Motor neuron (in vitro differentiated cells): ENCODE results near the gene MSI1. TPM values are rescaled to one million over a fixed set of nuclear protein-coding genes. Genes with fewer than 3 reads are reported as not detected.

Source experiments
- ATAC-seq, 8 experiments: fragments of 200-7000 bp; cut with Tn5 transposase; replicated peaks in 6 of 8; 2 replicates each; pipeline ENCODE4 v1.8.0; 2021; ENCODE audit warnings: mild to moderate bottlenecking in 8 of 8, moderate library complexity in 8 of 8
- H3K27ac ChIP-seq, 2 donors: fragments of 250-450 bp; sonication (Bioruptor Pico); 2 replicates each; pipeline ENCODE4 v1.9.0; 2021; ENCODE audit warnings: antibody characterized with exemption in 2 of 2, mild to moderate bottlenecking in 2 of 2, moderate library complexity in 1 of 2
- H3K4me1 ChIP-seq, 2 donors: fragments of 250-450 bp; sonication (Bioruptor Pico); replicated peaks in 1 of 2; 2 replicates each; pipeline ENCODE4 v1.6.1; 2021; ENCODE audit warnings: antibody characterized with exemption in 2 of 2, mild to moderate bottlenecking in 2 of 2, moderate library complexity in 1 of 2
- H3K4me3 ChIP-seq, 5 donors: fragments of 250-450 bp; sonication (Bioruptor Pico); 2 replicates each; pipeline ENCODE4 v1.9.0; 2021; ENCODE audit warnings: antibody characterized with exemption in 5 of 5, mild to moderate bottlenecking in 5 of 5, moderate library complexity in 4 of 5
- WGBS, 10 experiments: fragments of 450-650 bp; shearing (Covaris generic); methylation state at CpG; one replicate each; pipeline ENCODE4 v1.0.0; 2022; 5-methylcytosine and 5-hydroxymethylcytosine counted together
- in situ Hi-C, 9 experiments: fragments of 400-800 bp; cut with MboI; loops; one replicate each; pipeline ENCODE4 v1.15.0; 2021; ENCODE audit warnings: low sequenced_read_pairs in 9 of 9, low pct_unique_long_range_greater_than_20kb in 2 of 9; ENCODE audit not compliant: unreplicated experiment in 9 of 9
- total RNA-seq, 8 experiments: library from RNA; unstranded; fragments of 300-600 nt; gene quantifications; 2 replicates each; pipeline versions ENCODE4 v1.2.3 to v1.2.4, GENCODE V29; 2022

Gene MSI1
- total RNA-seq, 8 experiments from 2014 or later: 0.10 to 81.7 (median 27.3) TPM

DNA sequence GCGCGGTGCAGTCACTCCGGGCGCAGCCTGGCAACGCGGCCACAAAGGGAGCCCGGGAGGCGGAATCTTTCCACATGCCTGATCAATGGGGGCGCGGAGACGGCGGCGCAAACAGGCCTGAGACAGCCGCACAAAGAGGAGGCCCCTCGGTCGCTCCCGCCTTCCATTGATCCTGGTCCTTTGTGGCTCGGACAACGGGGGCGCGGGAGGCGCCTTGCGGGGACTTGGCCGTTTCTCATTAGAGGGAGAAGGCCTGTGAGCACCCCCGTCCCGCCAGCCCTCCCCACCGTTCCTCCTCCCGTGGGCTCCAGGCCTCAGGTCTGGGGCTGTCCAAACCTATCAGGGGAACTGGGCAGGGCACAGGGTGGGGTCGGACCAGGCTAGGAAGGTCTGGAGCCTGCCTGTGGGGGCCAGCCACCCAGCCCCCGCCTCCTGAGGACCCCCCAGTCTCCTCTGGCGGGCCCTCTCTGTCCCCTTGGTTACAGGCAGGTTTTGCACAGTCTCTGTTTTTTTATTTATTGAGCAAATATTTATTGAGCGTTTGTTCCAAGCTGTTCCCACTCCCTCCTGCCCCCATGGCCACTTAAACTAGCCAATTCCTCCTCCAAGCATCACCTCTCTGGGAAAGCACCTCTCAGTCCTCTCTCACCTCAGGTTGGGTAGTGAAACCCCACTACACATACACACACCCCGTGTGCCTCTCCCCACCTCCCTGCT lies 29.0 kb upstream of the MSI1 start:
- WGBS, 10 experiments: 8 to 93% (median 56%) methylated on average over 1 to 14 of the region's 33 CpGs; no CpG with 5 or more reads in 6 of the 10 experiments
- H3K4me1 ChIP-seq: peaks cover 38 to 39% of the 10 kb centered on the region in 2 donors
- no peak overlapping the region for H3K4me3 ChIP-seq
- peak overlapping the region; percentile 73 to 89 for H3K27ac ChIP-seq
- in situ Hi-C loops: no loop called here
- peak in 5 of 8 experiments; percentile 77 to 86 (median 84) for ATAC-seq

DNA sequence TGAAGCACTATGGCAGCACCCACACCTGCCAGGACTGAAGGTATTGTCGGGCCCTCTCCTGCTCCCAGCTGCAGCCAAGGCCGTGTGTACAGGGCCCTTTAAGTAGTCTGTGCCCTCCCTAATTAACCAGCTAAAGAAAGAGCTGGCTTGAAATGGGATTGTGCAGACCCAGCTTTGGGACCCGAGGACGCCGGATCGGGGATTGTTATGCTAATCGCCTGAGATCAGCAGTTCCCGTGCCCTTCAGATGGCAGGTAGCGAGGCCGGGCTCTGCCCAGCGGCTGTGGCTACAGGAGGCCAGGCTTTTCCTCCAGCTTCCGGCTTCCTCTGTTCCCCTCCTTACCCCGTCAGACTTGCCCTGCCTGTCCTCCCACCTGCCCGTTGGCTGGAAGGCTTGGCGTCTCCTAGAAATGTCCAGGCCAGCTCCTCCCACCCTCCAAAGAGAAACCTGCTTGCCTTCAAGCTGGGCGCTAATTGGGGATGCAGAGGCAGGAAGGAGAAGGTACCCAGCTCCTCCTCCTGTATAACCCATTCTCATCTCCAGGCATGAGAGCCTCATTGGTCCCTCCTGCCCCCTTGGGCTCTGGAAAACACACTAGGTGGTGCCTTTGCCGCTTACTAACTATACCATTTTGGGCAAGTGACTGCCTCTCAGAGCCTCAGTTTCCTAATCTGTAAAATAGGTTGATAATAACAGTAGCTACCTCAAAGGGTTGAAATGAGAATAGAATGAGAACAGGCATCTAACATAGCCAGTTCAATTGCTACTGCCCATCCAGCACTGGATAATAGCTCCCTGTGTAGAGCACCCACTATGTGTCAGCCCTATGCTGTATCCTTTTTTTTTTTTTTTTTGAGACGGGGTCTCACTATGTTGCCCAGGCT lies 25.8 kb upstream of the MSI1 start:
- in situ Hi-C loops: no loop called here
- peak overlapping the region in 1 of 2 donors; percentile 32 for H3K27ac ChIP-seq

DNA sequence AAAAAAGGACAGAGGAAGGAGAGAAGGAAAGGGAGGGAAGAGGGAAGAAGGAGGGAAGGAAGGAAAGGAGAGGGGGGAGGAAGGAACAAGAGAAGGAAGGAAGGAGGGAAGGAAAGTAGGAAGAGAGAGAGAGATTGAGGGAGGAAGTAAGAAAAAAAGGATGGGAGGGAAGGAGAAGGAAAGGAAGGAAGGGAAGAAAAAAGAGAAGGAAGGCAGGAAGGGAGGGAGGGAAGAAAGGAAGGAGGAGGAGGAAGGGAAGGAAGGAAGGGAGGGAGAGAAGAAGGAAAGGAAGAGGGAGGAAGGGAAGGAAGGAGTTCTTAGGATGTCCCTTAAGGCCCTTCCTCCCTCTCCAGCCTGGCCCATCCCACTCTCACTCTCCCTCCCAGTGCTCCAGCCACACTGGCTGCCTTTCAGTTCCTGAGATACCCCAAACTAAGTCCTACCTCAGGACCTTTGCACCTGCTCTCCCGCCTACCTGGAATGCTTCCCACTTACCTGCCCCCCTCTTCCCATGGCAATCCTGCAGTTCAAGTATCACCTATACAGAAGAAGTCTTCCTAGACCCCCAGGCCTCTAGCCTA lies 21.7 kb upstream of the MSI1 start:
- WGBS, 10 experiments: 40 to 89% (median 80%) methylated on average over 1 of the region's 1 CpG; no CpG with 5 or more reads in 7 of the 10 experiments
- in situ Hi-C loops: no loop called here
- no peak for ATAC-seq
- H3K27ac ChIP-seq: peak overlapping the region in 1 of 2 donors; percentile 17
- H3K4me1 ChIP-seq: peaks cover 21 to 23% of the 10 kb centered on the region in 2 donors
- H3K4me3 ChIP-seq: no peak overlapping the region

More for the DNA sequence above, 25.8 kb upstream of the MSI1 start:
- Histone ChIP-seq H3K4me3 (no peak overlapping the region), H3K4me1 (peaks cover 31 to 33% of the 10 kb centered on the region in 2 donors)
- WGBS, 10 experiments: 10 to 80% (median 37%) methylated on average over 1 to 10 of the region's 18 CpGs; no CpG with 5 or more reads in 2 of the 10 experiments
- peak in 5 of 8 experiments; percentile 7 to 56 (median 45) for ATAC-seq

DNA sequence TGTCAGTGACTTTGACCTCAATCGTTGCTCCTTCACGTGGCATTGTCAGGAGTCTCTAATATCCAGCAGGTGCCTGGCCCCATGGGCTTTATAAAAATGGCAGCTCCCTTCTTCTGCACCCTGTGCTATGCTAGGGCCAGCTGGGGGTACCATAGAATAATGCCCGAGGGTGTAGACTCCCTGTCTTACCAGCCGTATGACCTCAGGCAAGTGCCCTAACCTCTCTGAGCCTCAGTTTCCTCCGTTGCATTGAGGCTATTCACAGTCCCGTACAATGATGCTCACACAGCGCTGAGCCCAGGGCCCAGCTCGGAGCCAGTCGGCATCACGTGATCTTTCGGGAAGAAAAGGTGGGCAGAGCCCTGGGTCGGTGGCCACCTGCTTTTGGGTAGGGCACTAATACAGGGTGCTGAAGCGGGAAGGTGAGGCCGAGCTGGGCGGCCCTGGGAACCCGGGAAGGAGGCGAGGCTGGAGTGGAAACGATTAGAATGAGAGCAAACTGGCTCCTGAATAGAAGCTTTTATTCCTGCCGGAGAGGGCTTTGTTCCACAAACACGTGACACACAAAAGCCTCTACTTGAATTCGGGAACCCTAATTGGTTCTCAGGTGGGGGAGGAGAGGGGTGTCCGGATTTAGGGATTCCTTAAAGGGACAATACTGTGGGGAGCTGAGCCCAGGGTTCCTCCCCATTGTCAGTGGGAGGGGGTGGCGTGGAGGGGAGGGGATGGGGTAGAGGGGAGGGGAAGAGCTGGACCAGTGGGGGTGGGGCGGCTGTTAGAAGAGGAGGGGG lies 19.9 kb upstream of the MSI1 start:
- 0 to 7% (median 4%) methylated on average over 1 to 10 of the region's 24 CpGs; no CpG with 5 or more reads in 3 of the 10 experiments for WGBS, 10 experiments
- ATAC-seq: peak; percentile 16 to 89 (median 84)
- in situ Hi-C loops: no loop called here

DNA sequence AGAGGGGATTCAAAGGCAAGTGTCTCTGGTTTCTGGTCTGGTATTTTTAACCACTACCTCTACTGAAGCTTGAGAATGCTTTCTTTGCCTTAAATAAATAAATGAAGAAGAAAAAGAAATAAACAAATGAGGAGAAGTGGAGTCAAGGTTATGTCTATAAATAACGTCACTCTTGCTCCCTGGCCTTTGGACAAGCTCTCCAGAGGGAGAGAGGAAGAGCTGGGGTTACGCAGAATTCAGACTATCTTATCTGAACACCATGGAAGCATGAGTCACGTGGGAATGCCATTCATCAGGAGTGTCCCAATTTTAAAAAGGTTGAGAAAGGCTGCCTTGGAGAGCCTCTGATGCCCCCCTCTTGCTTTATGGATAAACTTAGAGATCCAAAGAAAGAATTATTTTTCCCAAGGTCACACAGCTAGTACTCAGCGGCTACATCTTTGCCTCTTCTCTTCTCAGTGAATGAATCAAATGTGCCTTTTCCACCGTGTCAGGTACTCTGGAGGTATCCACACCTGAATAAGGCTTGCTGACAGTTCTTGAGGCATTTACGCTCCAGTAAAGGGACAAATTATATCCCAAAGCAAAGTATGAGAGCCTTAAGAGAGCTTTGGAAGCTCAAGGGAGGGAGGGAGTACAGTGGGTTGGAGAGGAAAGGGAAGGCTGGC lies 12.9 kb upstream of the MSI1 start:
- Histone ChIP-seq H3K27ac (no peak overlapping the region), H3K4me3 (no peak overlapping the region), H3K4me1 (peaks cover 3 to 10% of the 10 kb centered on the region in 2 donors)
- in situ Hi-C loops: no loop called here
- 27 to 71% (median 51%) methylated on average over 2 to 4 of the region's 6 CpGs; no CpG with 5 or more reads in 2 of the 10 experiments for WGBS, 10 experiments
- peak in 1 of 8 experiments; percentile 51 for ATAC-seq

More for the DNA sequence above, 19.9 kb upstream of the MSI1 start:
- Histone ChIP-seq H3K4me1 (peaks cover 12 to 14% of the 10 kb centered on the region in 2 donors), H3K27ac (peak overlapping the region; percentile 13 to 48), H3K4me3 (peak overlapping the region in 2 of 5 donors; percentile 2 to 22)

DNA sequence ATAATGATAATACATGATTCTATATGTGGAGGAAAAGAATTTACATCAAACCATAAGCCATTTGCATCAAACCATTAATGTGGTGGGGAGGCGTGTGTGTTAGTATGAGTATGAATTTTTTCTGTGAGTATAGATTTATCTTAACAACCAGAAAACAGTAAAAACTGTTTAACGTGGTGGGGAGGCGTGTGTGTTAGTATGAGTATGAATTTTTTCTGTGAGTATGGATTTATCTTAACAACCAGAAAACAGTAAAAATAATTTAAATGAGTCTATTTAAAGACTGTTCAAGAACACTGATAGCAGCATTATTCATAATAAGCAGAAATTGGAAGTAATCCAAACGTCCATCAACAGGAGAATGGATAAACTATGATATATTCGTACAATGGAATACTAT lies 9.1 kb upstream of the MSI1 start:
- in situ Hi-C loops: no loop called here
- H3K27ac ChIP-seq: no peak overlapping the region
- no peak overlapping the region for H3K4me3 ChIP-seq
- H3K4me1 ChIP-seq: peaks cover 3 to 11% of the 10 kb centered on the region in 2 donors
- no peak for ATAC-seq
- 0 to 100% (median 80%) methylated on average over 1 to 5 of the region's 5 CpGs; no CpG with 5 or more reads in 1 of the 10 experiments for WGBS, 10 experiments

DNA sequence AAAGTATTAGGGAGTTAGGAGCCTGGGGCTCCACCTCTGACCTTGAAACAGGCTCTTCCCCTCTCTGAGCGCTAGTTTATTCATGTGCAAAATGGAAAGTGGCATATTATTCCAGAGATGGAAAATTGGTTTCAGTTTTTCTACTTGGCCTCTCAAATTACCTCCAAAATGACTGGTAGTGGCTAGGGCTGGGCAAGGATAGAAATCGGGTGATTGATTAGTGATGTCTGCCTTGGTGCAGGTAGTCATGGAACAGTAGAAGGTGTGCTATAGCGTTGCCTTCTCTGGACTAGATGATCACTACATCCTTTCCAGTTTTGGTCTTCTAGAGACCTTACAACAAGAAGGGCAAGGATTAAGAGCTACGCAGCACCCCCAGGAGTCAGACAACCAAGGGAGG lies 8.6 kb upstream of the MSI1 start:
- in situ Hi-C loops: no loop called here
- Histone ChIP-seq H3K27ac (no peak overlapping the region), H3K4me3 (no peak overlapping the region), H3K4me1 (peaks cover 3 to 11% of the 10 kb centered on the region in 2 donors)
- WGBS, 10 experiments: 38 to 100% (median 86%) methylated on average over 1 to 4 of the region's 4 CpGs; no CpG with 5 or more reads in 1 of the 10 experiments
- no peak for ATAC-seq

DNA sequence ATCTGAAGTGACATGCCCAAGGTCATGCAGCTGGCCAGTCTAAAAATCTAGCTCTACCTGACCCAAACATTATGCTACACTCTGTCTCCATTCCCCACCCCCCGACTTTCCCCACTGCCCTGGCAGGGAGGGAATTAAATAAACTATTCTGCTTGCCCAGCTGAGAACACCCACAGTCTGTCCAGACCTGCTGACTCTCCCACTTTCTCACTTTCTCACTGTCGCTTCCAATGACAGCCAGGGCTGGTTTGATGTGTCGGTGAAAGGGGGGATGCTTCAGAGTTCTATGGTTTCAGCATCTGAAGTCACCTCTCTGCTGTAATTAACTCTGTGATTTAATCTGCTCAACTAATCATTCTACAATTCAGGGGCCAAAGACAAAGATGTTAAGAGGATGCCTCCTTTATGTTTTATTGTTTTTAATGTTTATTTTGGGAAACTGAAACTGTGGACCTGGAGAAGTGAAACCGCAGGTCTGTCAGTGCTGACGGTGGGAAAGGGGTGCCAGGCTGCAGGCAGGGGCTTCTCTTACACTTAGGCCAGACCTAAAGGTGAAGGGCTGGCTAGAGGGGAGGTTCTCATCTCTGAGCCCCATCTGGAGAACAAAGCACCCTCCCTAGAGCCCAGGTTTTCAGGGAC lies 8.1 kb upstream of the MSI1 start:
- Histone ChIP-seq H3K4me3 (no peak overlapping the region), H3K4me1 (peaks cover 2 to 10% of the 10 kb centered on the region in 2 donors), H3K27ac (no peak overlapping the region)
- WGBS, 10 experiments: 30 to 100% (median 59%) methylated on average over 1 to 4 of the region's 5 CpGs; no CpG with 5 or more reads in 2 of the 10 experiments
- ATAC-seq: peak in 4 of 8 experiments; percentile 17 to 45 (median 26)
- in situ Hi-C loops: no loop called here

DNA sequence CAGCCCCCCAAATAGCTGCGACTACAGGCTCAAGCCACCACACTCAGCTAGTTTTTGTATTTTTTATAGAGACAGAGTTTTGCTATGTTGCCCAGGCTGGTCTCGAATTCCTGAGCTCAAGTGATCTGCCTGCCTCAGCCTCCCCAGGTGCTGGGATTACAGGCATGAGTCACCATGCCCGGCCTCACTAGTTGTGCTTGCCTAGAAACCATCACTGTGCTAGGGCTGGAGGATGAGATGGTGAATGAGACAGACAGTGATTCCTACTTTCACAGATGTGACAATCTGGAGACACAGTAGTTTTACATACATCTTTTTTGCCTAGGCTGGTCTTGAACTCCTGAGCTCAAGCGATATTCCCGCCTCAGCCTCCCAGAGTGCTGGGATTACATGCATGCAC lies 7.5 kb upstream of the MSI1 start:
- 20 to 100% (median 82%) methylated on average over 1 to 3 of the region's 5 CpGs; no CpG with 5 or more reads in 5 of the 10 experiments for WGBS, 10 experiments
- peak in 6 of 8 experiments; percentile 18 to 78 (median 38) for ATAC-seq
- no peak overlapping the region for H3K27ac ChIP-seq
- no peak overlapping the region for H3K4me3 ChIP-seq
- in situ Hi-C loops: no loop called here
- H3K4me1 ChIP-seq: peaks cover 0 to 7% of the 10 kb centered on the region in 2 donors

DNA sequence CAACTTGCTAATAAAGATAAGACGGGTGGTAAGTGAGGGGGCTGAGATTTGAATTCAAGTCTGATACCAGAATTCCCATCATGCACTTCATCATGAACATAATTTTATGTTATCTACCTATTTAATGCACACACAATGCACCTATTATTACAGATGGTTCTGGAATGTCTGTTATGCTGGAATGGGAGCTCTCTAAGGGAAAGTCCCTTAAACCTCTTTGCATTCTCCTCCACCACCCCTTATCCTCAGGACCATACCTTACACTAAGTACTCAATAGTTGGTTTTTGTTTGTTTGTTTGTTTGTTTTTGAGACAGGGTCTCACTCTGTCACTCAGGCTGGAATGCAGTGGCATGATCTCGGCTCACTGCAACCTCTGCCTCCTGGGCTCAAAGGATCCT lies 7.0 kb upstream of the MSI1 start:
- WGBS, 10 experiments: 10 to 100% (median 60%) methylated on average over 1 to 2 of the region's 2 CpGs; no CpG with 5 or more reads in 5 of the 10 experiments
- no peak overlapping the region for H3K27ac ChIP-seq
- in situ Hi-C loops: no loop called here
- H3K4me1 ChIP-seq: peaks cover 0 to 7% of the 10 kb centered on the region in 2 donors
- ATAC-seq: peak in 1 of 8 experiments; percentile 13
- no peak overlapping the region for H3K4me3 ChIP-seq

DNA sequence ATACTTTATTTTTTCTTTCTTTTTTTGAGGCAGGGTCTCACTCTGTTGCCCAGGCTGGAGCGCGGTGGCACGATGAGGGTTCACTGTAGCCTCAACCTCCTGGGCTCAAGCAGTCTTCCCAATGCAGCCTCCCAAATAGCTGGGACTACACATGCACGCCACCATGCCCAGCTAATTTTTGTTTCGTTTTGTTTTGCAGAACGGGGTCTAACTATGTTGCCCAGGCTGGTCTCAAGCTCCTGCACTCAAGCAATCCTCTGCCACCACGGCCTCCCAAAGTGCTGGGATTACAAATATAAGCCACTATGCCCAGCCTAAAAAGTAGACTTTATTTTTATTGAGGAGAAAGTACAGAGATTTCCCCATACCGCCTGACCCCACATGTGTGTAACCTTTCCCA lies 4.7 kb upstream of the MSI1 start:
- H3K4me3 ChIP-seq: no peak overlapping the region
- in situ Hi-C loops: no loop called here

More for the DNA sequence above, 4.7 kb upstream of the MSI1 start:
- H3K27ac ChIP-seq: no peak overlapping the region
- ATAC-seq: no peak
- peaks cover 8 to 13% of the 10 kb centered on the region in 2 donors for H3K4me1 ChIP-seq
- WGBS, 10 experiments: 60 to 100% (median 94%) methylated on average over 1 to 6 of the region's 8 CpGs; no CpG with 5 or more reads in 2 of the 10 experiments
